M059J (cell line): ENCODE data around the gene ZNRF3. TPM values are rescaled to one million over a fixed set of nuclear protein-coding genes. Genes with fewer than 3 reads are reported as not detected.
"Not testable (repeated sequence)": the region's sequence is repeated elsewhere in the genome, so short reads cannot be mapped to it uniquely, and the experiment has no call there.

Experiments
- DNase-seq: peaks from one replicate; pipeline ENCODE4 v3.0.0-alpha.2; 2012; ENCODE audit warnings: low read depth
- total RNA-seq: library from RNA; depleted of rRNA; stranded (reverse); fragments of >200 nt; shearing (Covaris generic); gene quantifications from 2 replicates; pipeline ENCODE4 v1.2.3, GENCODE V29; 2014

The ZNRF3 gene
- total RNA-seq, 1 experiment from 2014 or later, result 5.1 TPM

GRCh38 chr22:28984482-28985158 is 101.2 kb downstream of the ZNRF3 start:
- DNase-seq, result no peak

- DNase-seq, result no peak
Observed at GRCh38 chr22:28985581-28986290, 102.4 kb downstream of the ZNRF3 start.

GRCh38 chr22:28986366-28986765 is 103.0 kb downstream of the ZNRF3 start:
- peak; percentile 75 for DNase-seq

- no peak for DNase-seq
Observed at GRCh38 chr22:28988457-28988856, 105.1 kb downstream of the ZNRF3 start.

GRCh38 chr22:28989035-28989464 is 105.7 kb downstream of the ZNRF3 start:
- peak; percentile 79 for DNase-seq

GRCh38 chr22:28989484-28989883 is 106.1 kb downstream of the ZNRF3 start:
- no peak for DNase-seq

- no peak for DNase-seq
Observed at GRCh38 chr22:28989912-28990311, 106.5 kb downstream of the ZNRF3 start.

- no peak for DNase-seq
Observed at GRCh38 chr22:28992565-28993356, 109.4 kb downstream of the ZNRF3 start.

GRCh38 chr22:28994522-28994921 is 111.2 kb downstream of the ZNRF3 start:
- no peak for DNase-seq

- no peak for DNase-seq
Observed at GRCh38 chr22:28995551-28995950, 112.2 kb downstream of the ZNRF3 start.

- no peak for DNase-seq
Observed at GRCh38 chr22:28997342-28997741, 114.0 kb downstream of the ZNRF3 start.

- no peak for DNase-seq
Observed at GRCh38 chr22:28998681-28999080, 115.3 kb downstream of the ZNRF3 start.

GRCh38 chr22:28999510-28999909 is 116.1 kb downstream of the ZNRF3 start:
- DNase-seq, result no peak

- no peak for DNase-seq
Observed at GRCh38 chr22:28999919-29000556, 116.7 kb downstream of the ZNRF3 start.

GRCh38 chr22:29000641-29001040 is 117.3 kb downstream of the ZNRF3 start:
- no peak for DNase-seq

GRCh38 chr22:29002603-29003002 is 119.2 kb downstream of the ZNRF3 start:
- DNase-seq, result no peak

- DNase-seq, result no peak
Observed at GRCh38 chr22:29003552-29003951, 120.2 kb downstream of the ZNRF3 start.

- no peak for DNase-seq
Observed at GRCh38 chr22:29003975-29004646, 120.7 kb downstream of the ZNRF3 start.

GRCh38 chr22:29004647-29005371 is 121.4 kb downstream of the ZNRF3 start:
- DNase-seq, result no peak

GRCh38 chr22:29005754-29006153 is 122.4 kb downstream of the ZNRF3 start:
- DNase-seq, result not testable (repeated sequence)

GRCh38 chr22:29006346-29006745 is 123.0 kb downstream of the ZNRF3 start:
- no peak for DNase-seq
